GM18499 (cell line): ENCODE results near the gene STXBP6.

Experiments
- ATAC-seq: cut with Tn5 transposase; IDR thresholded peaks from one replicate; pipeline ENCODE4 v1.9.1; 2021; ENCODE audit warnings: moderate number of reproducible peaks; ENCODE audit not compliant: insufficient read depth, unreplicated experiment

The STXBP6 gene

DNA sequence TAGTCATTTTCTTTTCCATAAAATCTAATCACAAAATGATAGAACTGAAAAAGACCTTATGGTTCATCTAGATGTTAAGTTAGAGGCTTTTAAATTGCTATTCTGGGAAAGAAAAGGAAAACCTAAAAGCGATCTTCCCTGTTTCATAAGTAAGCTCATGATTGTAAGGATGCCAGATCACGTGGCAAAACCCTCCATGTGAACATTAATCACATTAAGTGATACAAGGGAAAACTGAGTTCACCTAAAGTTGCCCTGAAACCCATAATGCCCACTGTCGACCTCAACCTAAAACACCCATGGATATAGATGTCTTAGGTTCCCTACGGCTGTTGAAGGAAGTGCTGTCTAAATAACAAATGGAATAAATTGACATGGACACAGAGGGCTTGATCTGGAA, 3.0 kb upstream of the STXBP6 start:
- no peak for ATAC-seq

DNA sequence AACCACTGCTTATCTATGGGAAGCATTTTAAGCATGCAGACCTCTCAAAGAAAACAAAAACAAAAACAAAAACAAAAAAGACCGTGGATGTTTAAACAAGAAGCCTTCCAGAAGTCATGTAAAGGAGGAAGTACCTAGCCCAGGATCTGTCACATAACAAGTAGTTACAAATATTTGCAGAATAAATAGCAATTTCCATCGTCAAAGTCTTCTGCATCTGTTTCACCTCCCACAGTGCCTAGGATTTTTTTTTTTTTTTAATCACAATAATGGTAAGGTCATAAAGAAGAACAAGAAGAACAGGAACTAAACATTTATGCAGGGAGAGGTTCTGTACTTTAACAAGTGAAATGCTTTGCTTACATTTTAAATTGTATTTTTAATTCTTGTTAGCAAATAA, 2.4 kb upstream of the STXBP6 start:
- no peak for ATAC-seq

DNA sequence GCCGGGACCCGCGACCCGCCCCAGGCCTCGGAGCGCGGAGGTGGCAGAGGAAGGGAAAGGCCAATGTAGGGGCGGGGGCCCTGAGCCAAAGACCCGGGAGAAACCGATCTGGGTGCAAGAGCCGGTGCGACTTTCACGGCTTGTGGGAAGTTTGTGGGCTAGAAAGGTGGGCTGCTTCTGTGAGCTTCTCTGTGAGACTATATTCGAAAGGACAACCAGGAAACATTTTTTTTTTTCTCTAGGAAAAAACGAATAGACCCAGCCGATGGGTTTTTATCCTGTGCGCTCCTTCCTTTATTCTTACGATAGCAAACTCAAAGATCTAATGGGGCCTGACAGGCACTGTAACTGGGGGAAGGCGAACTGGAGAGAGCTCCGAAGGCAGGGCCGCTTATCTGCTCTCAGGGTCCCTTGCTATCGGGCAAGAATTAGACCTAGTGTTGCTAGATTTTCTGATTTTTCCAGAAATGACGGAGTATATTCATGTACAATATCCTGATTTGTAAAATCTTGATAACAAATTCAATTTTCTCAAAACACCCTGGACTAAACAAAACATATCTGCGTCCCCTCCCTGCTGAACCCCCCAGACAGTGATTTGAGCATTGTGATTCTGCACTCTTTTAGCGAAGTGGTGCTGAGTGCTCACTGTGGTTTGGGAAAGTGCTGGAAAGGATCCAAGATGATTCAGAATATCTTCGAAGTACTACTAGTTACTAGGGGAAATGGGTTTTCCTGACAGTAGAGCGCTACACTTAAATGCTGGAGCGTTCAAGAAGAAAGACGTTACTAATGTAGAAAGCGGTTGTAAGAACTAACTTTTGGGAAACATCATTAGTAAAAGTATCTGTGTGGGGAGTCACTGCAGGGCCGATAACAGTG, 563 bp upstream of the STXBP6 start:
- ATAC-seq = no peak

DNA sequence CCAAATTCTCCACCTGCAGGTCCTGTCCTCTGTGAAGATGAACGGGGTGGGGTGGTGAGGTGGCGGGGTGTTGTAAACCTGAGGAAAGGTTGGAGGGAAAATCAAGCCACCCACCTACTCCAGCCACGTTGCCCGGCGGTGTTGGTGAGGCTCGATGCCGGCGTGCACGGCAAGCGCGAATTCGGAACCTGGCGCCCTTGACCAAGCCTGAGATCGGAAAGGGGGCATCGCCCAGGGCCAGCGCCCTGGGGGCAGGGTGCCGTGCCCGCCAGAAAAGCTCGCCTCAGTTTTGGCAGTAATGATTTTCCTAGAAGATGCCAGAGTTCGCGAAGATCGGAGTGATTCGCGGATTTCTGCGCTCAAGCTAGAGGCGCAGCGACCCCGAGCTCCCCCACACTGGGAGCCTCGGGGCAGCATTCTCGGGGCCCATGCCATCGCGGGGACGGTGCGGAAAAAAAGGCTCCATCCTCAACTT, 817 bp downstream of the STXBP6 start:
- no peak for ATAC-seq

DNA sequence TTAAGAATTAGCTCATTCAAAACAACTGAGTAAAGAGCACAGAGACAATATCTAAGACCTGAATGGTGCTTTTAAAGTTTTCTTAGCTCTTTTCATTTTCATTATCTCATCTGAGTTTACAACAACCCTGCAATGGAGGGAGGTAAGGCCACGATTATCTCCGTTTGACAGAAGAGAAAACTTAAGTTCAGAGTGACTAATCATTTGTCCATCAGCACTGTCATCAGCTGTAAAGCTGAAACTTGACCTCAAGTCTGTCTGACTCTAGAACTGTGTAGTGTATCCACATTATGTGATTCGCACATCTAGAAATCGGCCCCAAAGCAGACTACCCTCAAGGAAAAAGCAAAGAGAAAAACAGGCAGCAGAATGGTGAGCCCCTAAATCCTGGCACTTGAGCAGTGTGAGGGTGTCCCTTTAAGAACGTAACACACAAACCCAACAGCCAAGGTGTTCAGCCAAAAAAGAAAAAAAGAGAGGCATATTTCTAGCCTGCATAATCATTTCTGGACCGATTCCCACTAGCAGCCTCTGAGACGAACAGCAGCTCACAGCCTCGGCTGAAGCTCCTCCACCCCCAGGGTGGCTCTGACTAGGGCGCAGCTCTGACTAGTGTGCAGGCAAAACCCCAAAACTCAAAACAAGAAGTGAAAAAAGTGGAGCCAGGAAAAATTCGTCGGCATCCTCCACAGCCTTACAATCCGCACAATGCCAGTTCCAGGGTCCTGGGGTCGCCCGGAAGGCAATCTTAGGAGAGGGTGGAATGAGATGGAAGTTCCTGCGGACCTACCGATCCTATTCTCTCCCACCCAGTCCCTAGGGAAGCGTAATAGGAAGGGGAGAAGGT, 1.6 kb downstream of the STXBP6 start:
- no peak for ATAC-seq

DNA sequence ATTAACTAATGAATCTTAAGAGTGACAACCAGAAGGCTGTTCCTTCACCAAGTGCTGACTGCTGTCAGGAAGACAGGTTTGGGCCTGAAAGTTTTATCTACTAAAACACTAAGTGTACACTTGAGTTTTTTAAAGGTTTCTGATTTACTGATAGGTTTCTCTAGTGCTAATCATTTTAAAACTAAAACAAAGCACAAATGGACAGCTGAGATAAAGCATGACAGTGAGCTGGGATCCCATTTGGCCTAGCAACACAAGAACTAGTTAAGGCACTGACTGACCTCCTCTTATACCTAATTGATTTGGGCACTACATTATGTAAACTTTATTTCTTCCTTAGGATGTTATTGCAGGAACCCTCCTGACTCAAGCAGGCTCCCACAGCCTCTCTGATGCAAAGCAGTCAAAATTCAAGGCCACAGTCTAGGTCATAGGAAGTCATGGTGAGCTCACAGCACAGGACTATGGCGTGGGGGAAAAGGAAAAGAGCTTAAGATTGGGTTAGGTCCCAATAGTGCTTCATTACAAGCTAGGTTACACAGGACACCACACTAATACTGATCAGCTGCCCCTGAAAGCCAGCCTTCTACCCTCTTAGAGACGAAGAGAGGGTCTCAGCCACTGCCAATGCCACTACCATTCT, 3.5 kb downstream of the STXBP6 start:
- no peak for ATAC-seq

DNA sequence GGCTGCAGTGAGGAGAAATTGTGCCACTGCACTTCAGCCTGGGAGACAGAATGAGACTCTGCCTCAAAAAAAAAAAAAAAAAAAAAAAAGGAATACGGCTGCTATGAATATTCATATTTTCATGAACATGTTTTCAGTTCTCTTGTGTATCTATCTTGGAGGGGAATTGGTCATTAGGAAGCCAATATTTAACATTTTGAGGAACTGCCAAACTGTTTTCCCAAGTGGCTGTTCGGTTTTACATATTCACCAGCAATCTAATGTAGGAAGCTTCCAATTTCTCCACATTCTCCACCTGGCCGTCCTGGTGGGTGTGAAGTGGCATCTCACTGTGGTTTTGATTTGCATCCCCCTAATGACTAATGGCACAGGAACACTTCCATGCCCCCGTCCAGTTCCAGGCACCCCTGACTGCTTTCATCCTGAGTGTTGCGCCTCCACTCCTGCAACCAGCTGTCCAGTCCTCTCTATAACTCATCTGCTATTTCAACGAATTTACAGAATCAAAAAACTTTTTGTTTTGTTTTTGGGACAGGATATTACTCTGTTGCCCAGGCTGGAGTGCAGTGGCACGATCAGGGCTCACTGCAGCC, 5.7 kb downstream of the STXBP6 start:
- ATAC-seq = no peak

DNA sequence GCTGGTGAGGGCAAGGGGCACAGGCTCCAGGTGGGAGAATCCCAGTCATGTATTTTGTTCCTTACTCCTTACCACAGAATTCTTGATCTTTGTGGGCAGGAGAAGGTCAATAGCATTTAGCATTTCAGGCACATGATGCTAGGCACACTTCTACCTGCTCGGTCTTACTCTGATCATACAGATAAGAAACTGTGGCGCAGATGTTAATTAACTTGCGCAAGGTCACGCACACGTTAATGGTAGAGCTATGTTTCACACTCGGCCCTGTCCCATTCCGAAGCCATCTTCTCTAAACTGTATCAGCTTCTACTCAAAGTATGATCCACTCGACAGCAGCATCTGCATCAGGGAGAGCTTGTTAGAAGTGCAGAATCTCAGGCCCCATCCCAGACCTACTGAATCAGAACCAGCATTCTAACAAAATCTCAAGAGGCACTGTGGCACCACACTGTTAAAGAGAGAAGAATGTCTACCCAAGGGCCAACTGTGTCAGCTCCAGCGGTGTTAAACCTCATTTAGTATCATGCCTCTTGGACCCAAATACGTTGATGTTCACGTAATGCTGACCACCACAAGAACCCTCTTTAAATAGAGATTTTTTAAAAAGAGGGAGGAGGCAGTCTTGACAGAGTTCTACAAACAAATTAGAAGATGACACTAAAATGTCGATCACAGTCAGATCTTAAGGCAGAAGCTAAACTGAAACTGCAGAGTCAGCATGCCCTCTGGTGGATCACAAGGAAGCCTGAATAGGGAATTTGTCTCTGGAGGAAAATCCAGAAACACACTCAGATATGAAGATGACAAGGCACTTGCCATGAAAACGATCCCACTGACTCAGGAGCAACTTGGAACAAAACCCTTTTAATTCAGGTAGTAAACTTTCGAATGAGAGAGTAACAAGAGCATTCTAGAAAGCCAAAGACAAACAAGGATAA, 7.3 kb downstream of the STXBP6 start:
- no peak for ATAC-seq

DNA sequence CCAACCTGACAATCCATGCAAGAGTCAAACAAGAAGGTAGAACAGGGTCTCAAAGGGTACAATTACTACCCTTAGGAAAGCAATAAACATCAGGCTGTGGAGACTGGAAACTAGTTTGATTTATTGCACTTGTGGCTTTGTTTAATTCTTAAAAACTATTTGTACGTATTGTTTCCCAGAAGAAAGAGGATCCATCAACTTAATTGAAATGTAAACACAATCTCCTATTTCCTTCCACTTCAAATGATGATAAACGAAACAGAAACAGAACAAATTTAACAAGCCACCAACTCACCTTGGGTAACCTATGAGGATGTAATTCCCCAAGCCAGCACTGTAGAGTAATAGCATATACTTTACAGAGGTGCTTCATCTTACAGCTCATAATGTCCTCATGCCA, 8.0 kb downstream of the STXBP6 start:
- ATAC-seq = no peak

DNA sequence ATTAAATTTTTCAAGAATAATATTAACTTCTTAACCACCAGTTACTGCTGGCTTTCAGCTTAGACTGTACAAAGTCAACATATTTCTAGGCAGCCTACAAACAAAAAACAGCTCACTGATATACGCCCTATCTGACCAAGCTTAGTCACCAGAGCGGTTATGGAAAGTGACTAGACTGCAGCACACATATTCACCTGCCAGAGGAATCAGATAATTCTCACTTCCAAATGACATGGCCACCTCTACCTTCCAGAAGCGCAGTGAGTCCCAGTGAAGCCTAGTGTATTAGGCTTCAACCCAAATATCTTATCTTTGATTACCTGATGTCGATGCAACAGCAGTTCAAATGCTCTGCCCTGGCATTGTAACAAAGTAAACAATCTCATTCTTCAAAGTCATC, 8.5 kb downstream of the STXBP6 start:
- ATAC-seq = no peak

DNA sequence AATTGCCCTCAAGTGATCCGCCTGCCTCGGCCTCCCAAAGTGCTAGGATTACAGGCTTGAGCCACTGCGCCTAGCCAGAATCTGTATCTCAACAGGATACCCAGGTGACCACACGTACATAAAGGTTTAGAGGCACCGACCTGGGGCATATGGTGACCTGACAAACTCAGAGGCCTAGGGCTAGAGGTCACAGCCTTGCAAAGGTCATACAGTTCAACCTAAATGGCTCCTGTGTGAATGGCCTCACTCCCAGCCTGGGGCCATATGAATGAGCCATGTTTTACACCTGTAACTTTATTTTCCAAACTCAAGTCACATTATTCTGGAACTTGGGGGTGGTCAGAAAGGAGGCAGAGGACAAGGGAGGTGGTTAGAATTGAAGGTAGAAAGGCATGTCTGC, 10.0 kb downstream of the STXBP6 start:
- no peak for ATAC-seq

DNA sequence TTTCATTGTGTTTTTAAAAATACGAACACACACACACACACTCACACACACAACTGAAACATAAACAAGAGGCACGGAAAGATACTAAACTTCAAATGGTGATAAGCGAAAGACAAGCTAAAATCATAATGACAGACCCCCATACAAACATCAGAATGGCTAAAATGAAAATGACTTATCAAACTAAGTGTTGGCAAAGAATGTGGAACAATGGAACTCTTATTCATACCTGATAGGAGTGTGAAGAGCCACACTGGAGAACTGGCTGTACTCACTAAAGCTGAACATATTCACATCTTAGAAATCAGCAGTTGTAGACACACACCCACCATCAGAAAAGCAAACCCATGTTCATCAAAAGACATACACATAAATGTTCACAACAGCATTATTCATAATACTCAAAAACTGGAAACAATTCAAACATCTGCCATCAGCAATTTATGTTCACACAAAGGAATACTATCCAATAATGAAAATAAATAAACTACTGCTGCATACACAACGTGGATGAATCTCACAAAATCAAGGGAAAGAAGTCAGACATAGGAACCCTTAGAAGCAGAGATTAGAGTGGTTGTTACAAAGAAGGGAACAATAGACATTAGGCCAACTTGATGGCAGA, 11.8 kb downstream of the STXBP6 start:
- no peak for ATAC-seq

DNA sequence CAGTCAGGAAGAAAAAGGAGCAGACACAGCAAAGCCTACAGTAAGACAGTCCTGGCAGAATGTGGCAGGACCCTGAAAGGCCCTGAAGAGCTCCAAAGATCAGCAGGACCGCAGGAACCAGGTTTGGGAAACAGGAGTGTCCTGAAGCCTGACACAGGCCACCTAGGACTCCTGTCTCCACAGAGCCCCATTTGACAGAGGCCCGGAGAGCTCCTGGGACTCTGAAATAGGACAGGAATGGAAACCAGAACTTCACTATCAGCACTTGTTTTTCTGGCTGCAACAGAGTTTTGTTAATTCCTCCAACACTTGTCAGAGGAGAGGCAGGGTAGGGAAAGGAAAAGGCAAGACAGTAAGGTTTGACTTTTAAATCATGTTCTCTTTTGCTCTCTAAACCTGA, 12.9 kb downstream of the STXBP6 start:
- ATAC-seq = no peak

DNA sequence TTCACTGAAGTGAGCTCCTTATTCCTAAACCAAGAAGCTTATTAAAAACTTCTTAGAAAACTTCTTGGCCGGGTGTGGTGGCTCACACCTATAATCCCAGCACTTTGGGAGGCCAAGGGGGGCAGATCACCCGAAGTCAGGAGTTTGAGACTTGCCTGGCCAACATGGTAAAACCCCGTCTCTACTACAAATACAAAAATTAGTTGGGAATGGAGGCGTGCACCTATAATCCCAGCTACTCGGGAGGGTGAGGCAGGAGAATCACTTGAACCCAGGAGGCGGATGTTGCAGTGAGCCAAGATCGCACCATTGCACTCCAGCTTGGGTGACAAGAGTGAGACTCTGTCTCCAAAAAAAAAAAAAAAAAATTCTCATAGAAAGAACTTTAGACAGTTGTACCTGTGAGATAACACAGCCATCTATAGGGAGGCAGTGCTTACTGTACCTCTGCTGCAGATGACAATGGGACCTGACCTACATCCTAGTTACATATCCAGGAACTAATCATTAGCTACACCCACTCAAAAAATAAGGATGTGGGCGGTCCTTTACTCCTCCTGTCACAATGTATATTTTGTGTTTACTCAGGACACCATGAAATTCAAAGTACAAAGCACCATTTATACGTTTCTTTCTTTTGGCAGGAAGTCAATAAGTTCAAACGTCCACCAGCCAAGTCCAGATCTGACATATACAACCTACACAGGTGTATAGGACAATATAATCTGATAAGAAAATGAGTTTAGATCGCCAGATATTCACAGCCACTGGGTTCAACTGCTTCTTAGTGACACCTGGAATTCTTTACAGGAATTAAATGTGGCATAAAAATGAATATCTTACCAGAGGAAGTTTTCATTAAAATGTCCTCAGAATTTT, 14.9 kb downstream of the STXBP6 start:
- ATAC-seq = no peak

DNA sequence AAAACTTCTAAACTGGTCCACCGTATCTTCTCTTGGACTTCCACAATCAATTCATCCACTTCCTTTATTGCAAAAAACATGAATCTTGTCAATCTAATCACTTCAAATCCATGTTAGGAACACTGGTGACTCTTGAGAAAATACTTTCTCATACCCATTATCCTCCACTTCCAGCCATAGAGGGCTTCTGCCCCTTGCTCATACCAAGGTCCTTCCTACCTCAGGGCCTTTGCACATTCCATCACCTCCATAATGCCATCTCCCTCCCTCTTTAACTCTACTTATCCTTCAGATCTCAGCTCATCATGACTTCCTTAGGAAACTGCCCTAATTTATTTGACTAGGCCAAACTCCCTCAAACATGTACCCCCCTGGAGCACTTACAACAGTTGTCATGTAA, 16.6 kb downstream of the STXBP6 start:
- no peak for ATAC-seq

DNA sequence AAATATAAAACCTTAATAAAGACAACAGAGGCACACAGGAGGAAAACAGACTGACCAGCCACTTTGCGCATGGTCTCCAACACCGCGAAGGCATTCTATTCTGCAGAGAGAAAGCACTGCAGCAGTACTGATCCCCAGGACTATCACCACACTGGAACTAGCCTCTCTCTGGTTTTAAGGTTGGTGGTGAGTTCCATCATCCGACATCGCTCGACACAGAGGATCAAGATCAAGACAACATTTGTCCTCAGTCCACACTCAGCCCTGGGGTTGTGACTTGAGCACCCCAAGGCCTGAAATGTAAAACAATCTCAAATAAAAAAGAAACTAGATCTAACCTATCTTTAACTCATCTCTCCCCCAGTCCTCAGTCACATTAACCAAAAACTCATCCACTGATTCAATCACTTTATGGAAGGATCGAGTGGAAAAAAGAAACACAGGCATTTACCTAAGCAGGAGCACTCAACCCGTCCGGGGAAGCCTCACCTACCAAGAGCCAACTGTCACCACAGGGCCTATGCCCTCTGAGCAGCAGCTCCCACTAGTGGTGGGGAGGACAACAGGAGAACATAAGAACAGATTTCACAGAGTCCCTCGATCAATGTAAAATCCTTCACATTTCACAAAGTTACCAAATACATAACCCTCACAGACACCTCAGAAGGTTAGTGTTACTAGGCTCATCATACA, 17.7 kb downstream of the STXBP6 start:
- no peak for ATAC-seq

DNA sequence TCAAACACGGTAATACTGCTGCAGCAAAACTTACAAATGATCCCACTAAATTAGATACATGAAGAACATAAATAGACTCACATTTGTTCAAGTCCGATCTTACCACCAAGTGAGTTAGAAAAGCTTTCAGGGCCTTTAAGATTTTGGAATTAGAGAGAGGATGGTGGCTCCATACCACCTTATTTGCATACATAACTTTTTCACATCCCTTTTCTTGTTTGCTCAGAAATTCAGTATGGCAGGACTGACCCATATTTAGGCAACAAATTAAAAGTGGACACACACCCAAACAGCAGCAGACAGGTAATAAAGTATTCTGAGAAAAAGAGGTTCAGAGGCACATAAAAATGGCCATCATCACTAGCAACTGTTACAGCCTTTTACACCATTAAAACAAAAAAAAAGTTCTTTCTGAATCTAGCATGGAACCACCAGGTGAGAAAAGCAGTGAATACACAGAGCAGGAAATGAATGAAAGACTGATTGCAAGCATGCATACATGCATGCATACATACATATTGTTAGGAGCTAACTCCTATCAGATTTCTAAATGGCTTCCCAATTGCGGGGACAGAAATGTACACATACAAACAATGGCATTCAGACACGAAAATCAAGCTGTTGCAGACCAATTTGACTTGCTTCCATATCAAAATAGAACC, 23.3 kb downstream of the STXBP6 start:
- ATAC-seq = no peak
